IMR-90 (cell line): Measurements from ENCODE around the gene CCDC12. TPM values are rescaled to one million over a fixed set of nuclear protein-coding genes. Genes with fewer than 3 reads are reported as not detected.

ENCODE experiments used
- ATAC-seq: fragments of 200-7000 bp; cut with Tn5 transposase; 2 replicates; pipeline ENCODE4 v1.9.1; 2020; ENCODE audit warnings: low read depth, mild to moderate bottlenecking, moderate library complexity
- BruUV-seq: library from RNA; stranded (reverse); fragments of 400-500 nt; replicated peaks from 2 replicates; lab custom pipeline; 2021; lab: Mats Ljungman, UMichigan
- CTCF ChIA-PET: fragments of 300-600 bp; formaldehyde crosslinking; extraction: SDS; loops from one replicate; lab custom pipeline; 2021; ENCODE audit warnings: antibody characterized with exemption; lab: Yijun Ruan, JAX
- POLR2A ChIA-PET: fragments of 300-600 bp; sonication (Branson Sonifier 250); formaldehyde crosslinking; loops from one replicate; lab custom pipeline; 2022; ENCODE audit warnings: antibody characterized with exemption; ENCODE audit not compliant: unreplicated experiment; lab: Charles Lee
- DNase-seq: peaks from one replicate; pipeline ENCODE4 v3.0.0; 2013
- H2AFZ ChIP-seq: replicated peaks from 2 replicates; pipeline ENCODE3; 2013; ENCODE audit warnings: low read length, mild to moderate bottlenecking; ENCODE audit not compliant: poor library complexity
- H2AK5ac ChIP-seq: 2 replicates; pipeline ENCODE4 v1.6.1; 2013; ENCODE audit warnings: low read depth, low read length, inconsistent platforms
- H2AK9ac ChIP-seq: replicated peaks from 2 replicates; pipeline ENCODE3; 2013; ENCODE audit warnings: mild to moderate bottlenecking, low read depth, low read length, moderate library complexity; ENCODE audit not compliant: poor library complexity
- H2BK120ac ChIP-seq: 2 replicates; pipeline ENCODE4 v1.6.1; 2013; ENCODE audit warnings: low read depth, low read length, inconsistent platforms
- H2BK15ac ChIP-seq: 3 replicates; pipeline ENCODE4 v1.6.1; 2013; ENCODE audit warnings: low read depth, low read length, inconsistent platforms
- H2BK20ac ChIP-seq: 2 replicates; pipeline ENCODE4 v1.6.1; 2013; ENCODE audit warnings: low read depth, mild to moderate bottlenecking, inconsistent platforms, low read length, moderate library complexity
- H2BK5ac ChIP-seq: 2 replicates; pipeline ENCODE4 v1.6.1; 2013; ENCODE audit warnings: mild to moderate bottlenecking, low read depth, low read length, inconsistent platforms; ENCODE audit not compliant: poor library complexity, severe bottlenecking
- H3K14ac ChIP-seq: replicated peaks from 2 replicates; pipeline ENCODE4 v1.6.1; 2013; ENCODE audit warnings: low read depth, low read length, inconsistent platforms
- H3K18ac ChIP-seq: 2 replicates; pipeline ENCODE4 v1.6.1; 2013; ENCODE audit warnings: low read depth, low read length, control low read depth
- H3K23ac ChIP-seq: 2 replicates; pipeline ENCODE4 v1.6.1; 2013; ENCODE audit warnings: low read depth, low read length, inconsistent platforms
- H3K27ac ChIP-seq: 2 replicates; pipeline ENCODE4 v1.5.1; 2013; ENCODE audit warnings: mild to moderate bottlenecking, control low read depth, low read length; ENCODE audit not compliant: insufficient read depth
- H3K27me3 ChIP-seq: 2 replicates; pipeline ENCODE4 v1.6.1; 2013; ENCODE audit warnings: low read length; ENCODE audit not compliant: control insufficient read depth, insufficient read depth
- H3K36me3 ChIP-seq: 2 replicates; pipeline ENCODE4 v1.6.1; 2013; ENCODE audit warnings: low read length, mixed read lengths; ENCODE audit not compliant: control insufficient read depth, insufficient read depth
- H3K4ac ChIP-seq: 2 replicates; pipeline ENCODE4 v1.6.1; 2013; ENCODE audit warnings: low read depth, low read length, inconsistent platforms
- H3K4me1 ChIP-seq: 2 replicates; pipeline ENCODE4 v1.6.1; 2013; ENCODE audit warnings: low read length, mixed read lengths; ENCODE audit not compliant: control insufficient read depth, insufficient read depth
- H3K4me2 ChIP-seq: 2 replicates; pipeline ENCODE4 v1.6.1; 2013; ENCODE audit warnings: low read depth, mild to moderate bottlenecking, control low read depth, low read length, moderate library complexity
- H3K4me3 ChIP-seq: 2 replicates; pipeline ENCODE4 v1.5.1; 2013; ENCODE audit warnings: low read depth, mild to moderate bottlenecking, control low read depth, low read length, moderate library complexity; ENCODE audit not compliant: insufficient read depth
- H3K56ac ChIP-seq: 2 replicates; pipeline ENCODE4 v1.6.1; 2013; ENCODE audit warnings: low read length, inconsistent platforms; ENCODE audit not compliant: insufficient read depth; ENCODE audit errors: extremely low read depth
- H3K79me1 ChIP-seq, 2 experiments: 2 replicates each; pipeline ENCODE4 v1.6.1; 2013; ENCODE audit warnings: low read length in 2 of 2, inconsistent platforms in 1 of 2, low read depth in 1 of 2
- H3K9ac ChIP-seq: 2 replicates; pipeline ENCODE4 v1.6.1; 2013; ENCODE audit warnings: low read depth, low read length, control low read depth
- H3K9me1 ChIP-seq: 2 replicates; pipeline ENCODE4 v1.6.1; 2013; ENCODE audit warnings: low read length, inconsistent platforms; ENCODE audit not compliant: insufficient read depth
- H3K9me3 ChIP-seq: 2 replicates; pipeline ENCODE4 v1.6.1; 2013; ENCODE audit warnings: low read length; ENCODE audit not compliant: control insufficient read depth, insufficient read depth
- H4K20me1 ChIP-seq: 2 replicates; pipeline ENCODE4 v1.6.1; 2013; ENCODE audit warnings: low read length, inconsistent platforms; ENCODE audit not compliant: insufficient read depth
- H4K5ac ChIP-seq: 2 replicates; pipeline ENCODE4 v1.6.1; 2013; ENCODE audit warnings: mild to moderate bottlenecking, low read depth, low read length, control low read depth
- H4K8ac ChIP-seq, 2 experiments: 2 replicates each; pipeline ENCODE4 v1.6.1; 2013; ENCODE audit warnings: low read depth in 2 of 2, low read length in 2 of 2, control low read depth in 1 of 2, inconsistent platforms in 1 of 2
- H4K91ac ChIP-seq: 2 replicates; pipeline ENCODE4 v1.6.1; 2013; ENCODE audit warnings: low read depth, low read length, inconsistent platforms; ENCODE audit not compliant: insufficient read depth
- BHLHE40 ChIP-seq: fragments of 150-350 bp; IDR thresholded peaks from 2 replicates; pipeline ENCODE4 v1.6.1; 2016; ENCODE audit warnings: mild to moderate bottlenecking, low read depth, low read length
- CEBPB ChIP-seq: IDR thresholded peaks from 2 replicates; pipeline ENCODE4 v1.6.1; 2012; ENCODE audit warnings: low read depth, low read length, improper control_type of control experiment
- CHD1 ChIP-seq: IDR thresholded peaks from 2 replicates; pipeline ENCODE4 v1.6.1; 2012; ENCODE audit warnings: low read depth, low read length, improper control_type of control experiment
- CTCF ChIP-seq: conservative IDR thresholded peaks from 2 replicates; pipeline ENCODE4 v1.5.1; 2012; ENCODE audit warnings: mild to moderate bottlenecking, low read depth, low read length, improper control_type of control experiment
- FOS ChIP-seq: fragments of 150-350 bp; IDR thresholded peaks from 2 replicates; pipeline ENCODE4 v1.6.1; 2016; ENCODE audit warnings: low read depth, low read length
- MAFK ChIP-seq: IDR thresholded peaks from 2 replicates; pipeline ENCODE4 v1.6.1; 2012; ENCODE audit warnings: low read depth, low read length, improper control_type of control experiment
- MAZ ChIP-seq: IDR thresholded peaks from 2 replicates; pipeline ENCODE4 v1.6.1; 2012; ENCODE audit warnings: low read depth, mild to moderate bottlenecking, low read length, improper control_type of control experiment, moderate library complexity, borderline replicate concordance
- NFE2L2 ChIP-seq: fragments of 150-350 bp; IDR thresholded peaks from 2 replicates; pipeline ENCODE4 v1.6.1; 2016; ENCODE audit warnings: low read depth, mild to moderate bottlenecking, low read length
- POLR2A ChIP-seq: IDR thresholded peaks from 2 replicates; pipeline ENCODE4 v1.6.1; 2012; ENCODE audit warnings: mild to moderate bottlenecking, low read depth, low read length
- RAD21 ChIP-seq: IDR thresholded peaks from 2 replicates; pipeline ENCODE4 v1.6.1; 2012; ENCODE audit warnings: low read length, improper control_type of control experiment
- RCOR1 ChIP-seq: IDR thresholded peaks from 2 replicates; pipeline ENCODE4 v1.6.1; 2012; ENCODE audit warnings: mild to moderate bottlenecking, low read length, improper control_type of control experiment; ENCODE audit not compliant: insufficient replicate concordance
- RFX5 ChIP-seq: IDR thresholded peaks from 2 replicates; pipeline ENCODE4 v1.8.0; 2012; ENCODE audit warnings: low read depth, mild to moderate bottlenecking, low read length, moderate library complexity
- SMC3 ChIP-seq: fragments of 150-350 bp; IDR thresholded peaks from 2 replicates; pipeline ENCODE4 v1.6.1; 2016; ENCODE audit warnings: low read depth, mild to moderate bottlenecking, antibody characterized with exemption, low read length, moderate library complexity
- WGBS, 2 experiments: methylation state at CpG; one replicate each; pipeline versions ENCODE4 v1.1.5 to v1.1.7; 2013; ENCODE audit warnings: missing lambda C conversion rate in 2 of 2; ENCODE audit not compliant: insufficient read length in 1 of 2; ENCODE audit errors: extremely low coverage in 2 of 2; 5-methylcytosine and 5-hydroxymethylcytosine counted together
- dilution Hi-C: fragments of 300-500 bp; cut with HindIII; formaldehyde crosslinking; loops from one replicate; pipeline ENCODE4 v1.14.3; 2018; ENCODE audit warnings: low sequenced_read_pairs; ENCODE audit not compliant: unreplicated experiment
- in situ Hi-C: fragments of 300-500 bp; cut with MboI; formaldehyde crosslinking; loops from 3 replicates; pipeline ENCODE4 v1.14.3; 2019; ENCODE audit warnings: low sequenced_read_pairs, inconsistent platforms, mixed read lengths
- intact Hi-C: fragments of 100-400 bp; cut with micrococcal nuclease; formaldehyde crosslinking; loops from 2 replicates; pipeline ENCODE4 v1.10.0; 2022
- polyA plus RNA-seq, 3 experiments: library from polyadenylated mRNA; depleted of rRNA; stranded (reverse); fragments of >200 nt; gene quantifications; 2 replicates each; pipeline ENCODE4 v1.2.3, GENCODE V29; 2012; ENCODE audit warnings: low replicate concordance in 1 of 3
- total RNA-seq: library from RNA; depleted of rRNA; stranded (reverse); fragments of >200 nt; gene quantifications from 2 replicates; pipeline ENCODE4 v1.2.3, GENCODE V29; 2012
- TF ChIP-seq, protein P1 (sequence below): fragments of 150-350 bp; IDR thresholded peaks from 2 replicates; pipeline ENCODE4 v1.6.1; 2016; ENCODE audit warnings: low read depth, mild to moderate bottlenecking, low read length, moderate library complexity, borderline replicate concordance

CCDC12 gene
- total and polyA plus RNA-seq, 2 of the 4 experiments (the other 2 are of a cell fraction) = 15.2 to 35.1 TPM

GRCh38 chr3:46907960-46908293 lies 68.6 kb downstream of the CCDC12 start (continued):
- TF ChIP-seq POLR2A (no peak), MAFK (no peak), NFE2L2 (no peak)

GRCh38 chr3:46907271-46907670 lies 69.3 kb downstream of the CCDC12 start:
- Histone ChIP-seq H3K79me1 (no peaks in the 10 kb centered on the region), H4K8ac (no peak overlapping the region), H3K9me3 (no peaks in the 10 kb centered on the region), H4K5ac (no peak overlapping the region), H3K27me3 (peaks cover 2% of the 10 kb centered on the region; the same call in 1 of the 2 replicates), H3K56ac (no peak overlapping the region), H3K4me2 (no peak overlapping the region), H3K18ac (no peak overlapping the region), H3K14ac (no peak overlapping the region), H2BK20ac (no peak overlapping the region), H3K27ac (no peak overlapping the region), H3K4me3 (no peak overlapping the region), H2BK120ac (no peak overlapping the region), H3K4ac (no peak overlapping the region), H3K36me3 (no peaks in the 10 kb centered on the region), H4K91ac (no peak overlapping the region), H4K20me1 (no peaks in the 10 kb centered on the region), H2AK5ac (no peak overlapping the region), H3K9ac (no peak overlapping the region), H2BK15ac (no peak overlapping the region), H2AK9ac (peak overlapping the region; percentile 35), H2BK5ac (peak overlapping the region; percentile 29), H2AFZ (no peak overlapping the region), H3K9me1 (peaks cover 4% of the 10 kb centered on the region; the same call in 1 of the 2 replicates), H3K4me1 (peaks cover 4% of the 10 kb centered on the region; the same call in 1 of the 2 replicates), H3K23ac (no peak overlapping the region; the same call in 1 of the 2 replicates)
- in situ Hi-C loops = no loop called here
- WGBS, 2 experiments = 57% methylated on average over 1 of the region's 12 CpGs; no CpG with 5 or more reads in 1 of the 2 experiments
- intact Hi-C loops = loop anchor here (5.0 kb wide), 1 partner anchor 420 kb away; no protein-coding TSS in a partner anchor
- POLR2A ChIA-PET = no interaction called here
- no peak for ATAC-seq
- CTCF ChIA-PET = no interaction called here
- BruUV-seq = no TSS peak
- no peak for DNase-seq
- TF ChIP-seq RFX5 = no peak
- TF ChIP-seq, protein P1, sequence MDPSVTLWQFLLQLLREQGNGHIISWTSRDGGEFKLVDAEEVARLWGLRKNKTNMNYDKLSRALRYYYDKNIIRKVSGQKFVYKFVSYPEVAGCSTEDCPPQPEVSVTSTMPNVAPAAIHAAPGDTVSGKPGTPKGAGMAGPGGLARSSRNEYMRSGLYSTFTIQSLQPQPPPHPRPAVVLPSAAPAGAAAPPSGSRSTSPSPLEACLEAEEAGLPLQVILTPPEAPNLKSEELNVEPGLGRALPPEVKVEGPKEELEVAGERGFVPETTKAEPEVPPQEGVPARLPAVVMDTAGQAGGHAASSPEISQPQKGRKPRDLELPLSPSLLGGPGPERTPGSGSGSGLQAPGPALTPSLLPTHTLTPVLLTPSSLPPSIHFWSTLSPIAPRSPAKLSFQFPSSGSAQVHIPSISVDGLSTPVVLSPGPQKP = no peak
- TF ChIP-seq RAD21 = no peak
- no peak for TF ChIP-seq MAFK
- no peak for TF ChIP-seq BHLHE40
- TF ChIP-seq CEBPB = no peak
- no peak for TF ChIP-seq CHD1
- TF ChIP-seq RCOR1 = no peak
- TF ChIP-seq POLR2A = no peak
- no peak for TF ChIP-seq CTCF
- no peak for TF ChIP-seq SMC3
- no peak for TF ChIP-seq MAZ
- TF ChIP-seq FOS = no peak
- dilution Hi-C loops = no loop called here
